Measurements from ENCODE around the gene SRPK3.

Gene SRPK3

GRCh38 chrX:153789654-153790053, 8.8 kb downstream of the SRPK3 start:
- no peak for DNase-seq

- DNase-seq: no peak
These were observed 10.4 kb downstream of the SRPK3 start for GRCh38 chrX:153791104-153791852.

- DNase-seq: no peak
These were observed 11.5 kb downstream of the SRPK3 start for GRCh38 chrX:153792368-153792767.

- peak; percentile 38 for DNase-seq
These were observed 12.4 kb downstream of the SRPK3 start for GRCh38 chrX:153793291-153793690.

- peak; percentile 93 for DNase-seq
These were observed 13.4 kb downstream of the SRPK3 start, which contains the start of the genes IDH3G and SSR4 for GRCh38 chrX:153794018-153794896. TSS of gene IDH3G (minus strand) at chrX:153794375. CDS start at chrX:153794326, 49 bp downstream. TSS of gene SSR4 (plus strand) at chrX:153794668. CDS start at chrX:153794688, 20 bp downstream.

GRCh38 chrX:153794897-153795816, 14.3 kb downstream of the SRPK3 start:
- no peak for DNase-seq

GRCh38 chrX:153797415-153798015, 16.7 kb downstream of the SRPK3 start:
- no peak for DNase-seq

GRCh38 chrX:153799326-153799725, 18.5 kb downstream of the SRPK3 start:
- no peak for DNase-seq

GRCh38 chrX:153800177-153800722, 19.4 kb downstream of the SRPK3 start:
- no peak for DNase-seq

- no peak for DNase-seq
These were observed 19.9 kb downstream of the SRPK3 start for GRCh38 chrX:153800746-153801145.

- no peak for DNase-seq
These were observed 20.8 kb downstream of the SRPK3 start for GRCh38 chrX:153801669-153802068.

GRCh38 chrX:153802513-153803045, 21.7 kb downstream of the SRPK3 start:
- no peak for DNase-seq

- no peak for DNase-seq
These were observed 22.6 kb downstream of the SRPK3 start for GRCh38 chrX:153803211-153804099.

GRCh38 chrX:153804100-153804595, 23.3 kb downstream of the SRPK3 start:
- no peak for DNase-seq

- no peak for DNase-seq
These were observed 23.8 kb downstream of the SRPK3 start for GRCh38 chrX:153804621-153805020.

- no peak for DNase-seq
These were observed 24.6 kb downstream of the SRPK3 start for GRCh38 chrX:153805436-153805835.

- DNase-seq: no peak
These were observed 26.2 kb downstream of the SRPK3 start for GRCh38 chrX:153806999-153807575.

- no peak for DNase-seq
These were observed 27.1 kb downstream of the SRPK3 start for GRCh38 chrX:153807976-153808375.

GRCh38 chrX:153812220-153812619, 31.4 kb downstream of the SRPK3 start:
- DNase-seq: no peak

- no peak for DNase-seq
These were observed 32.3 kb downstream of the SRPK3 start for GRCh38 chrX:153813161-153813560.
